ENCODE results near the gene PARD6G. TPM values are rescaled to one million over a fixed set of nuclear protein-coding genes. Genes with fewer than 3 reads are reported as not detected.

The PARD6G gene
- polyA plus RNA-seq, 1 of the 3 experiments (the other 2 are of a cell fraction): 4.3 TPM

DNA sequence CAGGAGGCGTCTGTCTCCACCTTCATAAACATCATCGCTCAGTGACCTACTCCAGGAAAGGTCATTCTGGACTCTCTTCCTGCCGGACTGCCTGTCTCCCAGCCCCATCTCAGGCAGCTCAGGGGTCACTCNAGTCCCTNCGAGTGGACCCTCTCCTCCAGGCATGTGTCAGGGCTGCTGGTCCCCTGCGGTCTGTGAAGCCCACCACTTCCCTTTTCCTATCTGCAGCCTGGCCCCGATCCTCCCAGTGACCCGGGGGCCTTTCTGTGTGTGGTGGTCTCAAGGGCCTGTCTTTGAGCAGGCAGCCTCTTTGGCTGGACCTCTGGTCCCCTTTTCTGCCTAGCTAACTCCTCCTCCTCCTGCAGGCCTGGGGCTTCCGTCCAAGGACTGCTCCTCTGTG is 5.9 kb upstream of the PARD6G start:
- H3K9me2 ChIP-seq: no peaks in the 10 kb centered on the region
- H3F3A ChIP-seq (replicated peaks; ENCODE audit: insufficient read depth): peaks cover 4% of the 10 kb centered on the region
- no peak overlapping the region for H2AFZ ChIP-seq (ENCODE audit: low read depth)
- DNase-seq: no peak
- H3K4me2 ChIP-seq: no peak overlapping the region
- H3K9me3 ChIP-seq: no peaks in the 10 kb centered on the region
- WGBS (ENCODE audit: low lambda C conversion rate): 80% methylated on average over 6 of the region's 8 CpGs
- H3K79me2 ChIP-seq (ENCODE audit: insufficient read depth): no peaks in the 10 kb centered on the region
- H3K4me3 ChIP-seq (ENCODE audit: low read depth in 2 of 2, low read length in 1 of 2): no peak overlapping the region
- ChIA-PET POLR2A (no interaction called here), CTCF (interaction anchor here (12.0 kb wide), 1 partner anchor 97 kb away, joined by 152 read pairs; no protein-coding TSS in a partner anchor)
- no peaks in the 10 kb centered on the region for H3K36me3 ChIP-seq (replicated peaks in 1 of 2; ENCODE audit: control insufficient read depth in 1 of 2, insufficient read depth in 2 of 2, low read length in 1 of 2)
- no peak overlapping the region for H3K9ac ChIP-seq
- no peaks in the 10 kb centered on the region for H3K27me3 ChIP-seq (ENCODE audit: insufficient read depth)
- H3K4me1 ChIP-seq (ENCODE audit: control insufficient read depth in 1 of 2, insufficient read depth in 2 of 2, low read depth in 1 of 2, low read length in 1 of 2): peaks cover 0 to 8% of the 10 kb centered on the region in 2 experiments; a peak in 1 of 4 replicates
- H4K20me1 ChIP-seq (ENCODE audit: insufficient read depth): no peaks in the 10 kb centered on the region
- no peak overlapping the region for H3K27ac ChIP-seq (ENCODE audit: low read depth in 2 of 2, low read length in 1 of 2)
- TF ChIP-seq SMC3 (IDR thresholded peaks at IDR 0.05; ENCODE audit: low read depth, low read length) (no peak), EZH2phosphoT487 (IDR thresholded peaks at IDR 0.05; ENCODE audit: borderline replicate concordance, low read depth) (no peak), POLR2AphosphoS5 (IDR thresholded peaks at IDR 0.05; ENCODE audit: low read depth, low read length) (no peak), RCOR1 (IDR thresholded peaks at IDR 0.05; ENCODE audit: low read length) (no peak), MXI1 (IDR thresholded peaks at IDR 0.05; ENCODE audit: low read depth, low read length) (no peak), GATA2 (CRISPR knock-in tag; IDR thresholded peaks at IDR 0.05) (no peak), FOXJ3 (CRISPR knock-in tag; IDR thresholded peaks at IDR 0.05) (no peak), FOXM1 (IDR thresholded peaks at IDR 0.05; ENCODE audit: low read depth) (no peak), NFIC (IDR thresholded peaks at IDR 0.05; ENCODE audit: borderline replicate concordance) (no peak), MEF2A (IDR thresholded peaks at IDR 0.05; ENCODE audit: borderline replicate concordance, low read depth) (no peak), ELF1 (IDR thresholded peaks at IDR 0.05) (no peak), TEAD4 (IDR thresholded peaks at IDR 0.05; ENCODE audit: borderline replicate concordance, insufficient read depth) (no peak), NRF1 (IDR thresholded peaks at IDR 0.05; ENCODE audit: low read depth, low read length) (no peak)
- TF ChIP-seq, protein P1, sequence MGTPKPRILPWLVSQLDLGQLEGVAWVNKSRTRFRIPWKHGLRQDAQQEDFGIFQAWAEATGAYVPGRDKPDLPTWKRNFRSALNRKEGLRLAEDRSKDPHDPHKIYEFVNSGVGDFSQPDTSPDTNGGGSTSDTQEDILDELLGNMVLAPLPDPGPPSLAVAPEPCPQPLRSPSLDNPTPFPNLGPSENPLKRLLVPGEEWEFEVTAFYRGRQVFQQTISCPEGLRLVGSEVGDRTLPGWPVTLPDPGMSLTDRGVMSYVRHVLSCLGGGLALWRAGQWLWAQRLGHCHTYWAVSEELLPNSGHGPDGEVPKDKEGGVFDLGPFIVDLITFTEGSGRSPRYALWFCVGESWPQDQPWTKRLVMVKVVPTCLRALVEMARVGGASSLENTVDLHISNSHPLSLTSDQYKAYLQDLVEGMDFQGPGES (IDR thresholded peaks at IDR 0.05; ENCODE audit: low read depth, low read length): no peak
- TF ChIP-seq, protein P2, sequence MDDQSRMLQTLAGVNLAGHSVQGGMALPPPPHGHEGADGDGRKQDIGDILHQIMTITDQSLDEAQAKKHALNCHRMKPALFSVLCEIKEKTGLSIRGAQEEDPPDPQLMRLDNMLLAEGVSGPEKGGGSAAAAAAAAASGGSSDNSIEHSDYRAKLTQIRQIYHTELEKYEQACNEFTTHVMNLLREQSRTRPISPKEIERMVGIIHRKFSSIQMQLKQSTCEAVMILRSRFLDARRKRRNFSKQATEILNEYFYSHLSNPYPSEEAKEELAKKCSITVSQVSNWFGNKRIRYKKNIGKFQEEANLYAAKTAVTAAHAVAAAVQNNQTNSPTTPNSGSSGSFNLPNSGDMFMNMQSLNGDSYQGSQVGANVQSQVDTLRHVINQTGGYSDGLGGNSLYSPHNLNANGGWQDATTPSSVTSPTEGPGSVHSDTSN (IDR thresholded peaks at IDR 0.05): no peak
- TF ChIP-seq, protein P3, sequence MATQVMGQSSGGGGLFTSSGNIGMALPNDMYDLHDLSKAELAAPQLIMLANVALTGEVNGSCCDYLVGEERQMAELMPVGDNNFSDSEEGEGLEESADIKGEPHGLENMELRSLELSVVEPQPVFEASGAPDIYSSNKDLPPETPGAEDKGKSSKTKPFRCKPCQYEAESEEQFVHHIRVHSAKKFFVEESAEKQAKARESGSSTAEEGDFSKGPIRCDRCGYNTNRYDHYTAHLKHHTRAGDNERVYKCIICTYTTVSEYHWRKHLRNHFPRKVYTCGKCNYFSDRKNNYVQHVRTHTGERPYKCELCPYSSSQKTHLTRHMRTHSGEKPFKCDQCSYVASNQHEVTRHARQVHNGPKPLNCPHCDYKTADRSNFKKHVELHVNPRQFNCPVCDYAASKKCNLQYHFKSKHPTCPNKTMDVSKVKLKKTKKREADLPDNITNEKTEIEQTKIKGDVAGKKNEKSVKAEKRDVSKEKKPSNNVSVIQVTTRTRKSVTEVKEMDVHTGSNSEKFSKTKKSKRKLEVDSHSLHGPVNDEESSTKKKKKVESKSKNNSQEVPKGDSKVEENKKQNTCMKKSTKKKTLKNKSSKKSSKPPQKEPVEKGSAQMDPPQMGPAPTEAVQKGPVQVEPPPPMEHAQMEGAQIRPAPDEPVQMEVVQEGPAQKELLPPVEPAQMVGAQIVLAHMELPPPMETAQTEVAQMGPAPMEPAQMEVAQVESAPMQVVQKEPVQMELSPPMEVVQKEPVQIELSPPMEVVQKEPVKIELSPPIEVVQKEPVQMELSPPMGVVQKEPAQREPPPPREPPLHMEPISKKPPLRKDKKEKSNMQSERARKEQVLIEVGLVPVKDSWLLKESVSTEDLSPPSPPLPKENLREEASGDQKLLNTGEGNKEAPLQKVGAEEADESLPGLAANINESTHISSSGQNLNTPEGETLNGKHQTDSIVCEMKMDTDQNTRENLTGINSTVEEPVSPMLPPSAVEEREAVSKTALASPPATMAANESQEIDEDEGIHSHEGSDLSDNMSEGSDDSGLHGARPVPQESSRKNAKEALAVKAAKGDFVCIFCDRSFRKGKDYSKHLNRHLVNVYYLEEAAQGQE (IDR thresholded peaks at IDR 0.05; ENCODE audit: low read depth, low read length): no peak

Data from SK-N-SH (cell line).